ENCODE measurements around the gene ATP13A3.
"Not testable (repeated sequence)": the region's sequence is repeated elsewhere in the genome, so short reads cannot be mapped to it uniquely, and the experiment has no call there.

Gene ATP13A3

GRCh38 chr3:194500198-194500597 lies 13.4 kb upstream of the ATP13A3 start:
- no peak for DNase-seq (ENCODE audit: low spot score)
- TF ChIP-seq, protein P1, sequence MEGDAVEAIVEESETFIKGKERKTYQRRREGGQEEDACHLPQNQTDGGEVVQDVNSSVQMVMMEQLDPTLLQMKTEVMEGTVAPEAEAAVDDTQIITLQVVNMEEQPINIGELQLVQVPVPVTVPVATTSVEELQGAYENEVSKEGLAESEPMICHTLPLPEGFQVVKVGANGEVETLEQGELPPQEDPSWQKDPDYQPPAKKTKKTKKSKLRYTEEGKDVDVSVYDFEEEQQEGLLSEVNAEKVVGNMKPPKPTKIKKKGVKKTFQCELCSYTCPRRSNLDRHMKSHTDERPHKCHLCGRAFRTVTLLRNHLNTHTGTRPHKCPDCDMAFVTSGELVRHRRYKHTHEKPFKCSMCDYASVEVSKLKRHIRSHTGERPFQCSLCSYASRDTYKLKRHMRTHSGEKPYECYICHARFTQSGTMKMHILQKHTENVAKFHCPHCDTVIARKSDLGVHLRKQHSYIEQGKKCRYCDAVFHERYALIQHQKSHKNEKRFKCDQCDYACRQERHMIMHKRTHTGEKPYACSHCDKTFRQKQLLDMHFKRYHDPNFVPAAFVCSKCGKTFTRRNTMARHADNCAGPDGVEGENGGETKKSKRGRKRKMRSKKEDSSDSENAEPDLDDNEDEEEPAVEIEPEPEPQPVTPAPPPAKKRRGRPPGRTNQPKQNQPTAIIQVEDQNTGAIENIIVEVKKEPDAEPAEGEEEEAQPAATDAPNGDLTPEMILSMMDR (IDR thresholded peaks at IDR 0.05; ENCODE audit: borderline replicate concordance, control extremely low read depth, extremely low read depth, insufficient read depth, missing control alignments) = no peak
- in situ Hi-C loops (cut with MboI; ENCODE audit: low sequenced_read_pairs, unreplicated experiment) = no loop called here

- in situ Hi-C loops (cut with MboI; ENCODE audit: low sequenced_read_pairs, unreplicated experiment) = not testable (repeated sequence)
Observed at GRCh38 chr3:194499516-194499915, 12.7 kb upstream of the ATP13A3 start.

DNA sequence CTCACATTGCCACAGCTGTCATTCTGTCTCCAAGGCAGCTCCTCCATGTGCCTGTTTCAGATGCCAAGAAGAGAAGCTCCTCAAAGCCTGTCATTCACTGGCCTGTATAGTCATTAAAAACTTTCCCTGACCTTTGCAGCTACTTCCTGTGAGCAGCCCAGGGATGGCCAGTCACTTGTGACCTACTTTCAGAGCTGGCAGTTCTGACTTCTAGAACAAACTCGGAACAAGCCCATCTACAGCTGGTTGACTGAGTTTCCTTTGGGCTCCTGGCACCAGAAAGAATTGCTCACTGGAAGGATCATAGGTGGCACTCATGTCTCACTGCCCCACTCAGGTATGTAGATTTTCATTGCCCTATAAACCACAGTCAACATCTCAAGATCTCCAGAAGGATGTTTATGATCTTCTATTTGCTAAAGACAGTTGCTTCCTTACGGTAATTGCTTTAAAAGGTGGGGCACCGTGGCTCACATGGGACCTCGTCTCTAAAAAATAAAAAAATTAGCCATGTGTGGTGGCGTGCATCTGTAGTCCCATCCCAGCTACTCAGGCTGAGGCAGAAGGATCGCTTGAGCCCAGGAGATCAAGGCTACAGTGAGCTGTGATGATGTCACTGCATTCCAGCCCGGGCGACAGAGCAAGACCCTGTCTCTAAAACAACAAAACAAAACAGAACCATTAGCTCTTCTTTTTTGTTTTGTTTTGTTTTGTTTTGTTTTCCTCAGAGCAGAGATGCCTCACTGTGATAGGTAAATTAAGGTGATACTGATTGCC lies 11.2 kb upstream of the ATP13A3 start:
- TF ChIP-seq, protein P1 (IDR thresholded peaks at IDR 0.05; ENCODE audit: borderline replicate concordance, control extremely low read depth, extremely low read depth, insufficient read depth, missing control alignments) = no peak
- DNase-seq (ENCODE audit: low spot score) = no peak
- in situ Hi-C loops (cut with MboI; ENCODE audit: low sequenced_read_pairs, unreplicated experiment) = no loop called here

More at GRCh38 chr3:194499516-194499915, 12.7 kb upstream of the ATP13A3 start:
- not testable (repeated sequence) for DNase-seq (ENCODE audit: low spot score)

DNA sequence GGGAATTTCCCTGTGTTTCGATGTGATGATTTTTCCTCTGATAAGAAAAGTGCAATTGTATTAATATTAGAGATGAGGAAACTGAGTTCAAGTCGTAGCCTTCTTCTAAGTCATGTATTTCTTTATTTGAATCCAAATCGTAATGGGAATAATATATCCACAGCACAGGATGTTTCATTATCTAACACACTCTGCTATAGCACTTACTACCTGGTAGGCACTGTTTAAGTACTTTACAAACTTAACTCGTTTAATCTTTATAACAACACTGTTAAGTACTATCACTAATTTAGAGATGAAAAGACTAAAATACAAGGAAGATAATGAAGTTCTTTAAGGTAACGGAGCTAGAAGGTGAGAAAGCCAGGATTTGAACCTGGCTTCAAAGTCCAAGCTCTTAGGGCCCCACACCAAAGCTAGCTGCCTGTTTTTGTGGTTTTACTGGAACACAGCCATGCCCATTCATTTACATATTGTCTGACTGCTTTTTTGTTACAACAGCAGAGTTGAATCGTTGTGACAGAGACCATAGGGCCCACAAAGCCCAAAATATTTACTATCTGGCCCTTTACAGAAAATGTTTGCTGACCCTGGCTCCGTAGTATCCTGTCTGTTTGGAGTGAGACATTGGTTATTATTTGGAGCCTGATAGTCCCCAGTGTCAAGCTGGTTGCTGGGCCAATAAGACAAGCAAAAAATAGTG lies 9.6 kb upstream of the ATP13A3 start:
- no peak for DNase-seq (ENCODE audit: low spot score)
- in situ Hi-C loops (cut with MboI; ENCODE audit: low sequenced_read_pairs, unreplicated experiment) = no loop called here
- TF ChIP-seq, protein P1 (IDR thresholded peaks at IDR 0.05; ENCODE audit: borderline replicate concordance, control extremely low read depth, extremely low read depth, insufficient read depth, missing control alignments) = no peak

DNA sequence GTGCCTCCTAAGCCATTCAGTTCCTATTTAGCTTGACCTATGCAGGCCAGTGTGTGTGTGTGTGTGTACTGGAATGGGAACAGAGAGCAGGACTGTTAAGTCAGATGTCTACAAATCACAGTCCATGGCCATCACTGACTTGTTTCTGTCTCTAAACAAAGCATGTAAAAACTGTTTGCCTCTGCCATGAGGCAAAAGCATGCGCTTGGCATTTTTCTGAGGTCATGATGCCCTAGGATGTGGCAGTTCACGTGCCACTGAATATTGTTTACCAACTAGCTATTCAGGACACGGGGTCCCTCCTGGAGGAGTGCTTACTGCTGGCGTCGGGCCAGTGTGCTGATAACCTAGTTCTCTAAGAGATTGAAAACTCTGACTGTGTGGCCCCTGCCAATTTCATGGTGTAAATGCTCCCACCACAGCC lies 8.2 kb upstream of the ATP13A3 start:
- in situ Hi-C loops (cut with MboI; ENCODE audit: low sequenced_read_pairs, unreplicated experiment) = no loop called here
- TF ChIP-seq, protein P1 (IDR thresholded peaks at IDR 0.05; ENCODE audit: borderline replicate concordance, control extremely low read depth, extremely low read depth, insufficient read depth, missing control alignments) = no peak
- DNase-seq (ENCODE audit: low spot score) = no peak

GRCh38 chr3:194493995-194494927 lies 7.5 kb upstream of the ATP13A3 start:
- DNase-seq (ENCODE audit: low spot score); in situ Hi-C loops (cut with MboI; ENCODE audit: low sequenced_read_pairs, unreplicated experiment): not testable (repeated sequence)

DNA sequence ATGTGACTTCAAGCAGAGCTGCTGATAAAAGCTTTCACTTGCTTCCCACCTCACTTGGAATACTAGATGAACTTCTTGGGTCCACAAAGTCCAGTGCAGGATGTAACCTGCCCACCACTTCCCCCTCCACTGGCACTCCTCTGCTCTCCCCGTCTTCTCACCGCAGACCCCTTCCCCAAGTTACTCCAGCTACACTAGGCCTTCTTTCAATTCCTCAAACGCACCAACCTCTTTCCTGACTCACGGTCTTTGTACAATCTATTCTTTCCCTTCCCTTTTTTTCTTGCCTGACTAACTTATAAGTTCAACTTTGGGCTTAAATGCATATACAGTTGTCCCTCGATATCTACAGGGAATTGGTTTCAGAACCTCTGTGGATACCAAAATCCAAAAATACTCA lies 5.2 kb upstream of the ATP13A3 start:
- TF ChIP-seq, protein P1 (IDR thresholded peaks at IDR 0.05; ENCODE audit: borderline replicate concordance, control extremely low read depth, extremely low read depth, insufficient read depth, missing control alignments) = no peak
- no peak for DNase-seq (ENCODE audit: low spot score)
- in situ Hi-C loops (cut with MboI; ENCODE audit: low sequenced_read_pairs, unreplicated experiment) = no loop called here
